Keratinocyte (primary cell): Measurements from ENCODE around the gene L3MBTL4.

Source experiments
- EZH2 ChIP-seq: IDR thresholded peaks from one replicate; pipeline ENCODE4 v1.6.1; 2012; ENCODE audit warnings: inconsistent platforms, mild to moderate bottlenecking, low read length, moderate library complexity
- TF ChIP-seq, protein P1 (sequence below), 3 experiments: IDR thresholded peaks in 1 of 3; conservative IDR thresholded peaks in 1 of 3; optimal IDR thresholded peaks in 1 of 3; 2 replicates in 2 of 3; 3 replicates in 1 of 3; pipeline versions ENCODE3 to v1.5.1; 2011; ENCODE audit warnings: low read length in 3 of 3, mild to moderate bottlenecking in 3 of 3, moderate library complexity in 2 of 3, control low read depth in 1 of 3, inconsistent platforms in 1 of 3; ENCODE audit not compliant: insufficient read depth in 2 of 3; ENCODE audit errors: extremely low read depth in 1 of 3

DNA sequence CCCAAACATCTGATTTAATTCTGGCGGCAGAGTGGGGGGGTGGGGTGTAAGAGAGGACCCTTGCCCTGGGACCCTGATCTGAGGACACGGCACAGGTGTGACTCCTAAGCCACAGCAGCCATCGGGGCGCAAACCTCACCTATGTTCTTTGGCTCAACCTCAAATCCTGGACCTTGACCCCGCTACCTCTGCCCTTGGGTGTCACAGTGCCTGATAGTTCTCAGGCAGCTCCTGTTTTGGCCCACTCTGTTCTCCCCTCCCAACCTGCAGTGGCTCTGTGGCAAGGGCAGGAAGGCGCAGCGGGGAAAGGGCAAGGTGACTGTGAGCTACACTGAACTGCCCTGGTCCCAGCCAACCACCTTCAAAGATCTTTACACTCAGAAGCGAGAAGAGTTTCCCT lies 152.8 kb downstream of the L3MBTL4 start:
- TF ChIP-seq, protein P1, sequence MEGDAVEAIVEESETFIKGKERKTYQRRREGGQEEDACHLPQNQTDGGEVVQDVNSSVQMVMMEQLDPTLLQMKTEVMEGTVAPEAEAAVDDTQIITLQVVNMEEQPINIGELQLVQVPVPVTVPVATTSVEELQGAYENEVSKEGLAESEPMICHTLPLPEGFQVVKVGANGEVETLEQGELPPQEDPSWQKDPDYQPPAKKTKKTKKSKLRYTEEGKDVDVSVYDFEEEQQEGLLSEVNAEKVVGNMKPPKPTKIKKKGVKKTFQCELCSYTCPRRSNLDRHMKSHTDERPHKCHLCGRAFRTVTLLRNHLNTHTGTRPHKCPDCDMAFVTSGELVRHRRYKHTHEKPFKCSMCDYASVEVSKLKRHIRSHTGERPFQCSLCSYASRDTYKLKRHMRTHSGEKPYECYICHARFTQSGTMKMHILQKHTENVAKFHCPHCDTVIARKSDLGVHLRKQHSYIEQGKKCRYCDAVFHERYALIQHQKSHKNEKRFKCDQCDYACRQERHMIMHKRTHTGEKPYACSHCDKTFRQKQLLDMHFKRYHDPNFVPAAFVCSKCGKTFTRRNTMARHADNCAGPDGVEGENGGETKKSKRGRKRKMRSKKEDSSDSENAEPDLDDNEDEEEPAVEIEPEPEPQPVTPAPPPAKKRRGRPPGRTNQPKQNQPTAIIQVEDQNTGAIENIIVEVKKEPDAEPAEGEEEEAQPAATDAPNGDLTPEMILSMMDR (optimal IDR thresholded peaks at IDR 0.05 in 1 of 3, IDR thresholded peaks at IDR 0.05 in 1 of 3, conservative IDR thresholded peaks at IDR 0.05 in 1 of 3; ENCODE audit: extremely low read depth in 1 of 3, insufficient read depth in 2 of 3, low read length in 3 of 3): no peak
- TF ChIP-seq EZH2: no peak
